HEK293 (cell line): ENCODE results near the gene NINJ1.

Experiments used
- CTCF ChIA-PET: fragments of 350-600 bp; formaldehyde crosslinking; extraction: SDS; loops from one replicate; lab custom pipeline; 2021; ENCODE audit warnings: antibody characterized with exemption; lab: Yijun Ruan, JAX
- POLR2A ChIA-PET: fragments of 300-600 bp; formaldehyde crosslinking; extraction: SDS; loops from one replicate; lab custom pipeline; 2020; ENCODE audit warnings: antibody characterized with exemption, inconsistent platforms; lab: Yijun Ruan, JAX
- H3K27ac ChIP-seq: fragments of 200-500 bp; sonication (Bioruptor generic); 2 replicates; pipeline ENCODE4 v1.5.1; 2014; ENCODE audit warnings: low read depth, low read length, control low read depth, inconsistent platforms; ENCODE audit errors: extremely low read depth
- H3K36me3 ChIP-seq, 2 experiments: fragments of 200-500 bp in 1 of 2; sonication (Bioruptor generic) in 1 of 2; 1 replicate in 1 of 2; 2 replicates in 1 of 2; pipeline ENCODE4 v1.5.1; 2014 to 2017; ENCODE audit warnings: inconsistent platforms in 2 of 2, low read length in 2 of 2; ENCODE audit not compliant: control insufficient read depth in 2 of 2, insufficient read depth in 1 of 2
- H3K4me1 ChIP-seq: fragments of 200-500 bp; sonication (Bioruptor generic); 2 replicates; pipeline ENCODE4 v1.5.1; 2014; ENCODE audit warnings: mild to moderate bottlenecking, low read length, inconsistent platforms; ENCODE audit not compliant: control insufficient read depth, insufficient read depth
- H3K4me3 ChIP-seq: 2 replicates; pipeline ENCODE4 v1.5.1; 2011; ENCODE audit warnings: low read depth, mild to moderate bottlenecking, control low read depth, low read length, moderate library complexity
- H3K9me3 ChIP-seq: fragments of 200-500 bp; sonication (Bioruptor generic); 2 replicates; pipeline ENCODE4 v1.5.1; 2014; ENCODE audit warnings: low read depth, low read length, inconsistent platforms; ENCODE audit not compliant: control insufficient read depth, insufficient read depth
- FEZF1 ChIP-seq: fragments of 450-650 bp; formaldehyde crosslinking; IDR thresholded peaks from 2 replicates; pipeline ENCODE4 v1.5.1; 2016; ENCODE audit warnings: missing biosample characterization, missing genetic modification characterization
- KLF1 ChIP-seq: fragments of 450-650 bp; formaldehyde crosslinking; IDR thresholded peaks from 2 replicates; pipeline ENCODE4 v1.5.1; 2016; ENCODE audit warnings: missing biosample characterization, missing genetic modification characterization
- PBX3 ChIP-seq: sonication (generic); formaldehyde crosslinking; IDR thresholded peaks from 2 replicates; pipeline ENCODE4 v1.8.1; 2022; ENCODE audit warnings: mild to moderate bottlenecking, moderate library complexity, missing genetic modification reagents
- PRDM4 ChIP-seq: fragments of 450-650 bp; formaldehyde crosslinking; IDR thresholded peaks from 2 replicates; pipeline ENCODE4 v1.5.1; 2017; ENCODE audit warnings: missing biosample characterization, missing genetic modification characterization
- SALL2 ChIP-seq: fragments of 450-650 bp; formaldehyde crosslinking; IDR thresholded peaks from 2 replicates; pipeline ENCODE4 v1.5.0; 2017; ENCODE audit warnings: missing biosample characterization, mild to moderate bottlenecking, missing genetic modification characterization, borderline replicate concordance
- TCF7L2 ChIP-seq: IDR thresholded peaks from 2 replicates; pipeline ENCODE4 v1.6.1; 2011; ENCODE audit warnings: low read depth, mild to moderate bottlenecking, inconsistent platforms, low read length, moderate library complexity, borderline replicate concordance
- ZBTB44 ChIP-seq: fragments of 450-650 bp; IDR thresholded peaks from 2 replicates; pipeline ENCODE4 v1.5.1; 2018; ENCODE audit warnings: missing biosample characterization, mild to moderate bottlenecking, missing genetic modification characterization
- ZBTB49 ChIP-seq: fragments of 450-650 bp; formaldehyde crosslinking; IDR thresholded peaks from 2 replicates; pipeline ENCODE4 v1.5.1; 2016; ENCODE audit warnings: missing biosample characterization, missing genetic modification characterization, low read depth
- ZBTB8A ChIP-seq: fragments of 450-650 bp; formaldehyde crosslinking; IDR thresholded peaks from 2 replicates; pipeline ENCODE4 v1.5.1; 2016; ENCODE audit warnings: missing biosample characterization, missing genetic modification characterization
- ZNF16 ChIP-seq: fragments of 450-650 bp; formaldehyde crosslinking; IDR thresholded peaks from 2 replicates; pipeline ENCODE4 v1.5.1; 2016; ENCODE audit warnings: low read depth, missing biosample characterization, missing genetic modification characterization
- ZNF19 ChIP-seq: fragments of 450-650 bp; formaldehyde crosslinking; IDR thresholded peaks from 2 replicates; pipeline ENCODE4; 2016; ENCODE audit warnings: missing biosample characterization, missing genetic modification characterization, low read depth
- ZNF223 ChIP-seq: fragments of 450-650 bp; formaldehyde crosslinking; IDR thresholded peaks from 2 replicates; pipeline ENCODE4 v1.5.1; 2016; ENCODE audit warnings: missing biosample characterization, missing genetic modification characterization
- ZNF311 ChIP-seq: fragments of 450-650 bp; formaldehyde crosslinking; IDR thresholded peaks from 2 replicates; pipeline ENCODE4 v1.5.1; 2017; ENCODE audit warnings: missing biosample characterization, missing genetic modification characterization, borderline replicate concordance
- ZNF48 ChIP-seq: fragments of 450-650 bp; formaldehyde crosslinking; IDR thresholded peaks from 2 replicates; pipeline ENCODE4 v1.5.1; 2016; ENCODE audit warnings: missing biosample characterization, missing genetic modification characterization
- ZNF521 ChIP-seq: fragments of 450-650 bp; formaldehyde crosslinking; IDR thresholded peaks from 2 replicates; pipeline ENCODE4 v1.5.1; 2017; ENCODE audit warnings: missing biosample characterization, mild to moderate bottlenecking, missing genetic modification characterization
- ZNF561 ChIP-seq: fragments of 450-650 bp; IDR thresholded peaks from 2 replicates; pipeline ENCODE4 v1.5.1; 2018; ENCODE audit warnings: missing biosample characterization, missing genetic modification characterization, borderline replicate concordance
- ZNF677 ChIP-seq: fragments of 450-650 bp; IDR thresholded peaks from 2 replicates; pipeline ENCODE4 v1.5.0; 2018; ENCODE audit warnings: missing biosample characterization, mild to moderate bottlenecking, missing genetic modification characterization, moderate library complexity
- ZNF692 ChIP-seq: fragments of 450-650 bp; formaldehyde crosslinking; IDR thresholded peaks from 2 replicates; pipeline ENCODE4 v1.5.1; 2016; ENCODE audit warnings: missing biosample characterization, missing genetic modification characterization
- ZNF701 ChIP-seq: fragments of 450-650 bp; formaldehyde crosslinking; IDR thresholded peaks from 2 replicates; pipeline ENCODE4 v1.5.1; 2016; ENCODE audit warnings: missing biosample characterization, missing genetic modification characterization
- ZNF704 ChIP-seq: fragments of 450-650 bp; formaldehyde crosslinking; IDR thresholded peaks from 2 replicates; pipeline ENCODE4 v1.5.1; 2016; ENCODE audit warnings: missing biosample characterization, missing genetic modification characterization
- ZNF777 ChIP-seq: fragments of 450-650 bp; formaldehyde crosslinking; IDR thresholded peaks from 2 replicates; pipeline ENCODE4 v1.5.1; 2017; ENCODE audit warnings: missing biosample characterization, missing genetic modification characterization, borderline replicate concordance
- ZNF785 ChIP-seq: fragments of 450-650 bp; formaldehyde crosslinking; IDR thresholded peaks from 2 replicates; pipeline ENCODE4 v1.5.1; 2016; ENCODE audit warnings: missing biosample characterization, missing genetic modification characterization

NINJ1 gene

GRCh38 chr9:93164085-93164484 lies 30.0 kb upstream of the NINJ1 start:
- no peaks in the 10 kb centered on the region for H3K36me3 ChIP-seq
- no peak overlapping the region for H3K27ac ChIP-seq
- no peaks in the 10 kb centered on the region for H3K4me1 ChIP-seq
- CTCF ChIA-PET, result interaction anchor here (0.7 to 4.7 kb wide), 4 partner anchors 10 to 141 kb away, joined by 4 to 29 read pairs (median 9); no protein-coding TSS in a partner anchor
- no peaks in the 10 kb centered on the region for H3K9me3 ChIP-seq
- H3K4me3 ChIP-seq, result no peak overlapping the region
- TF ChIP-seq ZNF701 (tag by site-specific recombination), result no peak
- TF ChIP-seq ZNF19 (tag by site-specific recombination), result no peak
- no peak for TF ChIP-seq ZNF777 (tag by site-specific recombination)
- no peak for TF ChIP-seq PBX3 (CRISPR knock-in tag)
- TF ChIP-seq ZBTB44 (tag by site-specific recombination), result no peak
- no peak for TF ChIP-seq ZNF48 (tag by site-specific recombination)
- TF ChIP-seq ZBTB8A (tag by site-specific recombination), result no peak
- TF ChIP-seq ZNF16, result no peak
- TF ChIP-seq FEZF1, result no peak
- no peak for TF ChIP-seq KLF1 (tag by site-specific recombination)
- TF ChIP-seq ZNF521 (tag by site-specific recombination), result no peak
- no peak for TF ChIP-seq ZNF223
- TF ChIP-seq, all 188 proteins: peak for 0
- POLR2A ChIA-PET, result no interaction called here

- CTCF ChIA-PET, result interaction anchor here (0.6 to 4.7 kb wide), 7 partner anchors 8 to 896 kb away, joined by 3 to 29 read pairs (median 3); no protein-coding TSS in a partner anchor
- POLR2A ChIA-PET, result no interaction called here
- Histone ChIP-seq H3K4me3 (no peak overlapping the region), H3K9me3 (no peaks in the 10 kb centered on the region), H3K27ac (no peak overlapping the region), H3K4me1 (no peaks in the 10 kb centered on the region), H3K36me3 (no peaks in the 10 kb centered on the region)
- no peak for TF ChIP-seq ZNF677 (tag by site-specific recombination)
- no peak for TF ChIP-seq TCF7L2
- TF ChIP-seq SALL2, result no peak
- TF ChIP-seq ZNF704, result no peak
- no peak for TF ChIP-seq ZNF692
- no peak for TF ChIP-seq ZNF785 (tag by site-specific recombination)
- TF ChIP-seq ZNF311, result no peak
- TF ChIP-seq KLF1 (tag by site-specific recombination), result no peak
- TF ChIP-seq PRDM4 (tag by site-specific recombination), result no peak
- no peak for TF ChIP-seq ZBTB49
- no peak for TF ChIP-seq ZNF561 (tag by site-specific recombination)
These were observed 27.9 kb upstream of the NINJ1 start for GRCh38 chr9:93161786-93162562.
